ENCODE data around the gene FAM229B. TPM values are rescaled to one million over a fixed set of nuclear protein-coding genes. Genes with fewer than 3 reads are reported as not detected.

FAM229B gene
- total RNA-seq, 2 donors from 2014 or later = 3.6 to 4.4 TPM

Other genes starting within 250 kb of the FAM229B start
- 10 to 100 TPM; 25.7 to 83.1 TPM for gene FYN, start 214.1 kb upstream of the FAM229B start, total RNA-seq
- not detected for gene CCN6, start 33.5 kb upstream of the FAM229B start, total RNA-seq
- 10 to 100 TPM; 17.1 to 34.8 TPM for gene TUBE1, start 109 bp upstream of the FAM229B start, total RNA-seq
- 10 to 100 TPM; 10.6 to 27.0 TPM for gene LAMA4, start 167.0 kb downstream of the FAM229B start, total RNA-seq

All from body of pancreas (tissue), 2 donors.